Upper lobe of left lung (tissue), 6 donors: Measurements from ENCODE around the gene AAGAB. TPM values are rescaled to one million over a fixed set of nuclear protein-coding genes. Genes with fewer than 3 reads are reported as not detected.

Experiments used
- ATAC-seq, 2 donors: fragments of 200-7000 bp; cut with Tn5 transposase; one replicate each; pipeline ENCODE4 v1.9.1; 2022; ENCODE audit warnings: mild to moderate bottlenecking in 2 of 2, moderate library complexity in 2 of 2; ENCODE audit not compliant: low FRiP score in 2 of 2
- DNase-seq, 2 donors: peaks; one replicate each; pipeline ENCODE4 v3.0.0-alpha.2; 2019 to 2020
- H3K27ac ChIP-seq, 4 donors: fragments of 200-600 bp; sonication (generic); one replicate each; pipeline ENCODE4 v1.5.1; 2016 to 2019
- H3K27me3 ChIP-seq, 4 donors: fragments of 200-600 bp; sonication (generic); one replicate each; pipeline ENCODE4 v1.5.1; 2017 to 2019
- H3K36me3 ChIP-seq, 4 donors: fragments of 200-600 bp; sonication (generic); one replicate each; pipeline ENCODE4 v1.5.1; 2016 to 2019
- H3K4me1 ChIP-seq, 4 donors: fragments of 200-600 bp; sonication (generic); one replicate each; pipeline ENCODE4 v1.5.1; 2018 to 2019
- H3K4me3 ChIP-seq, 4 donors: fragments of 200-600 bp; sonication (generic); one replicate each; pipeline ENCODE4 v1.5.1; 2017 to 2019; ENCODE audit warnings: mild to moderate bottlenecking in 2 of 4, moderate library complexity in 1 of 4
- H3K9me3 ChIP-seq, 4 donors: fragments of 200-600 bp; sonication (generic); one replicate each; pipeline ENCODE4 v1.5.1; 2018 to 2019
- EP300 ChIP-seq, 4 donors: sonication (generic); formaldehyde crosslinking; IDR thresholded peaks; one replicate each; pipeline ENCODE4 v1.5.1; 2017; ENCODE audit warnings: antibody characterized with exemption in 4 of 4, control low read depth in 2 of 4
- POLR2A ChIP-seq, 4 donors: fragments of 450-650 bp; IDR thresholded peaks; one replicate each; pipeline ENCODE4 v1.5.1; 2016 to 2017; ENCODE audit warnings: antibody characterized with exemption in 4 of 4, mild to moderate bottlenecking in 2 of 4
- POLR2AphosphoS5 ChIP-seq, 2 donors: sonication (generic); formaldehyde crosslinking; IDR thresholded peaks; one replicate each; pipeline ENCODE4 v1.5.1; 2017; ENCODE audit warnings: antibody characterized with exemption in 2 of 2
- WGBS, 2 donors: methylation state at CpG; one replicate each; pipeline ENCODE4 v1.1.5; 2017 to 2018; 5-methylcytosine and 5-hydroxymethylcytosine counted together
- total RNA-seq, 6 donors: library from RNA; depleted of rRNA in 4 of 6; stranded (reverse); fragments of >200 nt in 4 of 6; gene quantifications; one replicate each; pipeline versions ENCODE4 v1.1.0 to v1.2.1, GENCODE V29; 2016 to 2021
- TF ChIP-seq, protein P1 (sequence below), 6 experiments: fragments of 450-650 bp in 4 of 6; fragments of 200-600 bp in 2 of 6; sonication (generic) in 2 of 6; IDR thresholded peaks; one replicate each; pipeline ENCODE4 v1.5.1; 2016 to 2019; ENCODE audit warnings: antibody characterized with exemption in 6 of 6
- donor health status: DM: no; HTN: no; CAD: no; lungs with moderate emphysema.
- donor health status: DM: no; HTN: yes; CAD: no; lungs with severe emphysema.

Gene AAGAB
- total RNA-seq, 6 donors from 2014 or later = 23.0 to 54.2 (median 32.3) TPM

DNA sequence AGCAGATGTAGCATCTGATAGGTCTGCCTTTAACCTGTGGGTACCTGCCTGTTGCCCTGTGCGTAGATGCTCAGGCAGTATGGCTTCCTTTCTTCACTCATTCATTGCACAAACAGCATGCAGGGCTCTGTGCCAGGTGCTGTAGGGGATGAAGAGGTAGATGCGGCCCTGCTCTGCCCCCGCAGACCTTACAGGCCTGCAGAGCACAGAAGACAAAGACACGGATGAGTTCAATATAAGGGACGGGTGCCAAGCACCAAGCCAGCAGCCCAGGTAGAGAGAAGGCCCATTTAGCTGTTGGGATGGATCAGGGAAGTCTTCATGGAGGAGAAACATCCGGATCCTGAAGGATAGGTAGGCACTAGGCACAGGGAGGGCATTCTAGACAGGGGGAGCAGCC is 69.4 kb downstream of the AAGAB start:
- no peak for TF ChIP-seq POLR2A (IDR thresholded peaks at IDR 0.05)
- TF ChIP-seq, protein P1, sequence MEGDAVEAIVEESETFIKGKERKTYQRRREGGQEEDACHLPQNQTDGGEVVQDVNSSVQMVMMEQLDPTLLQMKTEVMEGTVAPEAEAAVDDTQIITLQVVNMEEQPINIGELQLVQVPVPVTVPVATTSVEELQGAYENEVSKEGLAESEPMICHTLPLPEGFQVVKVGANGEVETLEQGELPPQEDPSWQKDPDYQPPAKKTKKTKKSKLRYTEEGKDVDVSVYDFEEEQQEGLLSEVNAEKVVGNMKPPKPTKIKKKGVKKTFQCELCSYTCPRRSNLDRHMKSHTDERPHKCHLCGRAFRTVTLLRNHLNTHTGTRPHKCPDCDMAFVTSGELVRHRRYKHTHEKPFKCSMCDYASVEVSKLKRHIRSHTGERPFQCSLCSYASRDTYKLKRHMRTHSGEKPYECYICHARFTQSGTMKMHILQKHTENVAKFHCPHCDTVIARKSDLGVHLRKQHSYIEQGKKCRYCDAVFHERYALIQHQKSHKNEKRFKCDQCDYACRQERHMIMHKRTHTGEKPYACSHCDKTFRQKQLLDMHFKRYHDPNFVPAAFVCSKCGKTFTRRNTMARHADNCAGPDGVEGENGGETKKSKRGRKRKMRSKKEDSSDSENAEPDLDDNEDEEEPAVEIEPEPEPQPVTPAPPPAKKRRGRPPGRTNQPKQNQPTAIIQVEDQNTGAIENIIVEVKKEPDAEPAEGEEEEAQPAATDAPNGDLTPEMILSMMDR (IDR thresholded peaks at IDR 0.05) = no peak
- no peak for TF ChIP-seq POLR2AphosphoS5 (IDR thresholded peaks at IDR 0.05)
- no peak for TF ChIP-seq EP300 (IDR thresholded peaks at IDR 0.05)
- WGBS, 2 donors = 87 to 95% methylated on average over 6 of the region's 6 CpGs
- H3K36me3 ChIP-seq = peaks cover 0 to 46% (median 21%) of the 10 kb centered on the region in 4 donors
- H3K27ac ChIP-seq = peak overlapping the region in 3 of 4 donors; percentile 5 to 63 (median 51)
- DNase-seq (no peak), ATAC-seq (no peak)
- no peaks in the 10 kb centered on the region for H3K9me3 ChIP-seq
- H3K4me1 ChIP-seq = peaks cover 14 to 16% (median 15%) of the 10 kb centered on the region in 4 donors
- no peaks in the 10 kb centered on the region for H3K27me3 ChIP-seq
- H3K4me3 ChIP-seq = no peak overlapping the region

DNA sequence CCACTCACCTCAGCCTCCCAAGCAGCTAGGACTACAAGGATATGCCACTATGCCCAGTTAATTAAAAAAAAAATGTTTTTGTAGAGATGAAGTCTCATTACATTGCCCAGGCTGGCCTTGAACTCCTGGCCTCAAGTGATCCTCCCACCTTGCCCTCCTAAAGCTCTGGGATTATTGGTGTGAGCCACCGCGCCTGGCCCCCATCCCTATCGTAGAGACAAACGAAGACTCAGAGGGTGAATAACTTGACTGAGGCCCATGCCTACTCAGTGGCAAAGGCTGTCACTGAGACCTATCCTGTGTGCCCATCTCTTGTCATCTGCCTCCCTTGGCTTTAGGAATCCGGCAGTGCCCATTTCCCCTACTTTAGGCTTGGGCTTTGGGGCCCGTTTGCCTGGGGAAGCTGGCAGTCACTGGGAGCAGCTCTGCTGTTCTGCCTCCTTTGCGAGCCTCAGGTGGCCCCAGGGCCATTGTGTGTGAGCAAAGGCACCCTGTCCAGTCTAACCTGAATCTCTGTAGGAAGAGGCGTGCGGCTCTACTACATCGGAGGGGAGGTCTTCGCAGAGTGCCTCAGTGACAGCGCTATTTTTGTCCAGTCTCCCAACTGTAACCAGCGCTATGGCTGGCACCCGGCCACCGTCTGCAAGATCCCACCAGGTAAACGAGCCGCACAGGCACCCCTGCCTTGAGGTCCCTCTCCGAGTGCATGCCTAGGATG is 70.1 kb downstream of the AAGAB start:
- H3K36me3 ChIP-seq = peaks cover 0 to 39% (median 20%) of the 10 kb centered on the region in 4 donors
- ATAC-seq = no peak

DNA sequence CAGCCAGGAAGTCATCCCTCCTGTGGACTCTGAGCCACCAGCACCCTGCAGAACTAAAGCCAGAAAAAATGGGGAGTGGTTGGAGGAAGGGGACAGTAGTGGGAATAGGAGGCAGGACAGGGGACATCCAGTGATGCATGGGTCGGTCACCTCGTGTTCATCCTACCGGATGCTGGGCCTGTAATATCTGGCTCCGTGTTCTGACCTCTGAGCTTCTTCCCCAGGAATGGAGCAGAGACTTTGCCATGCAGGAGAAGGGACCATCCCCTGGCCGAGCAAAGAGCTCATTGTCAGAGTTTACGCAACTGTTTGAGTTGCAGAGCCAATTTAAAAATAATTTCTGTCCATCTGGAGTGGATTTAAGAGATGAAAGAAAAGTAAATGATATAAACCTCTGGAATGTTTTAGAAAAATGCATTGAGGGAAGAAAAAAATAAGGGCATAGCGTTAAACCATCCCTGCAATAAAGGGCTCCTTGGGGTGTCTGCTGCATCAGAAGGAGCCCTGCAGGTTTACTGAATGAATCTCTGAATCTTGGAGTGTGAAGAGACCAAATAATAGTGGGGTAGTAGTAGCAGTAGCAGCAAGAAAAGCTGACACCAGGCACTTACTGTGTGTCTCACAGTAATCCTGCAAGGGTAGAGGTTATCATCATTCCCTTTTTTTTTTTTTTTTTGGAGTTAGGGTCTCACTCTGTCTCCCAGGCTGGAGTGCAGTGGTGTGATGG is 70.9 kb downstream of the AAGAB start:
- no peak for DNase-seq
- Histone ChIP-seq H3K9me3 (no peaks in the 10 kb centered on the region), H3K27me3 (no peaks in the 10 kb centered on the region), H3K36me3 (peaks cover 0 to 36% (median 18%) of the 10 kb centered on the region in 4 donors), H3K4me3 (no peak overlapping the region), H3K4me1 (peaks cover 14 to 20% (median 16%) of the 10 kb centered on the region in 4 donors), H3K27ac (peak overlapping the region in 2 of 4 donors; percentile 17 to 54)
- peak in 1 of 2 donors; percentile 49 for ATAC-seq
- TF ChIP-seq, protein P1 (IDR thresholded peaks at IDR 0.05) = no peak
- TF ChIP-seq EP300 (IDR thresholded peaks at IDR 0.05) (no peak), POLR2A (IDR thresholded peaks at IDR 0.05) (no peak), POLR2AphosphoS5 (IDR thresholded peaks at IDR 0.05) (no peak)
- WGBS, 2 donors = 82 to 88% methylated on average over 7 of the region's 7 CpGs

More for the DNA sequence above, 70.1 kb downstream of the AAGAB start:
- Histone ChIP-seq H3K4me1 (peaks cover 14 to 16% (median 15%) of the 10 kb centered on the region in 4 donors), H3K9me3 (no peaks in the 10 kb centered on the region), H3K27ac (peak overlapping the region in 1 of 4 donors; percentile 17), H3K4me3 (no peak overlapping the region), H3K27me3 (no peaks in the 10 kb centered on the region)
- no peak for DNase-seq
- WGBS, 2 donors = 83 to 88% methylated on average over 10 to 18 of the region's 18 CpGs
- TF ChIP-seq POLR2AphosphoS5 (IDR thresholded peaks at IDR 0.05) = no peak
- TF ChIP-seq POLR2A (IDR thresholded peaks at IDR 0.05) = no peak
- TF ChIP-seq, protein P1 (IDR thresholded peaks at IDR 0.05) = no peak
- no peak for TF ChIP-seq EP300 (IDR thresholded peaks at IDR 0.05)

DNA sequence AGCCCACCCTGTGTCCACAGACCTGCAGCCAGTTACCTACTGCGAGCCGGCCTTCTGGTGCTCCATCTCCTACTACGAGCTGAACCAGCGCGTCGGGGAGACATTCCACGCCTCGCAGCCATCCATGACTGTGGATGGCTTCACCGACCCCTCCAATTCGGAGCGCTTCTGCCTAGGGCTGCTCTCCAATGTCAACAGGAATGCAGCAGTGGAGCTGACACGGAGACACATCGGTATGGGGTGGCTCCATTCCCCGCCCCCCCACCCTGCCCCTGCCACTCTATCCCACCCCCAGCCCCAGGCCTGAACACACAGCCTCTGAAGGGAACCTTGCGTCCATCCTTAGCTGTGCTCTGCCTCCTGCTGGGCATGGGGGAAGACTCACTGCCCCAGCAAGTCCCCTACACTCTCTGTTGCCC is 73.2 kb downstream of the AAGAB start:
- Histone ChIP-seq H3K9me3 (no peaks in the 10 kb centered on the region), H3K27ac (no peak overlapping the region), H3K27me3 (no peaks in the 10 kb centered on the region), H3K4me3 (no peak overlapping the region), H3K4me1 (peaks cover 19 to 27% (median 22%) of the 10 kb centered on the region in 4 donors), H3K36me3 (peaks cover 0 to 27% (median 12%) of the 10 kb centered on the region in 4 donors)
- DNase-seq = no peak
- WGBS, 2 donors = 95 to 96% methylated on average over 11 to 15 of the region's 15 CpGs
- TF ChIP-seq POLR2AphosphoS5 (IDR thresholded peaks at IDR 0.05) = no peak
- TF ChIP-seq, protein P1 (IDR thresholded peaks at IDR 0.05) = no peak
- no peak for TF ChIP-seq EP300 (IDR thresholded peaks at IDR 0.05)
- TF ChIP-seq POLR2A (IDR thresholded peaks at IDR 0.05) = no peak
- no peak for ATAC-seq
